Type B pancreatic cell (in vitro differentiated cells): ENCODE data around the gene CHFR. TPM values are rescaled to one million over a fixed set of nuclear protein-coding genes. Genes with fewer than 3 reads are reported as not detected.

Source experiments
- DNase-seq: peaks from one replicate; pipeline ENCODE4 v3.0.0; 2021; ENCODE audit warnings: mixed read lengths; ENCODE audit not compliant: unreplicated experiment; ENCODE audit errors: extremely low spot score
- H3K27ac Mint-ChIP-seq: 2 replicates; pipeline ENCODE4 v1.8.0; 2021; ENCODE audit warnings: mild to moderate bottlenecking, mixed read lengths
- H3K27me3 Mint-ChIP-seq: 2 replicates; pipeline ENCODE4 v1.8.0; 2021; ENCODE audit warnings: mixed read lengths
- H3K36me3 Mint-ChIP-seq: 2 replicates; pipeline ENCODE4 v1.8.0; 2021; ENCODE audit warnings: mixed read lengths
- H3K4me1 Mint-ChIP-seq: one replicate; pipeline ENCODE4 v1.8.0; 2021; ENCODE audit warnings: mixed read lengths; ENCODE audit not compliant: unreplicated experiment
- H3K4me3 Mint-ChIP-seq: 2 replicates; pipeline ENCODE4 v1.8.0; 2021; ENCODE audit warnings: mild to moderate bottlenecking, mixed read lengths
- H3K9me3 Mint-ChIP-seq: 2 replicates; pipeline ENCODE4 v1.8.0; 2021; ENCODE audit warnings: mixed read lengths
- total RNA-seq: library from RNA; stranded (reverse); gene quantifications from 2 replicates; pipeline ENCODE4 v1.2.1, GENCODE V29; 2021; ENCODE audit warnings: low replicate concordance
- TF ChIP-seq, protein P1 (sequence below): fragments of 200-600 bp; sonication (generic); conservative IDR thresholded peaks from 2 replicates; pipeline ENCODE4 v1.5.0; 2021; ENCODE audit warnings: antibody characterized with exemption, mild to moderate bottlenecking

Gene CHFR
- total RNA-seq, 1 donor from 2014 or later = 37.1 TPM

DNA sequence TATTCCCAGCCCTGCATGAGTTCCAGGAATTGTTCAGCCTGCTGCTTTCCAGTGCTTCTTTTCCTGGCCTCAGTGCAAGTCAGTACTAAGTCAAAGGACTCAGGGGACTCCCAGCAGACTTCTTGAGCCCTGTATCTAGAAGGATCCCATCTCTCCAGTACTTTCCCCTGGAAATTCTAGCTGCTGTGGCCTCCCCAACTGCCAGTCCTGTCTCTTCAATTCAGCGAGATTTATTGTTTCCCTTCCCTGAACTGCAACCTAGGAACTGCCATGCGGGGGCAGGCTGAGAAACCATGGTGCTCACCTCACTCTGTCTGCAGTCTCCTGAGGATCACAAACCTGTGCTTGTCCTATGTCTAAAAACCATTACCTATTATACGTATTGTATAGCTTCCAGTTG, 37.0 kb upstream of the CHFR start:
- H3K36me3 Mint-ChIP-seq = peaks cover 56% of the 10 kb centered on the region

DNA sequence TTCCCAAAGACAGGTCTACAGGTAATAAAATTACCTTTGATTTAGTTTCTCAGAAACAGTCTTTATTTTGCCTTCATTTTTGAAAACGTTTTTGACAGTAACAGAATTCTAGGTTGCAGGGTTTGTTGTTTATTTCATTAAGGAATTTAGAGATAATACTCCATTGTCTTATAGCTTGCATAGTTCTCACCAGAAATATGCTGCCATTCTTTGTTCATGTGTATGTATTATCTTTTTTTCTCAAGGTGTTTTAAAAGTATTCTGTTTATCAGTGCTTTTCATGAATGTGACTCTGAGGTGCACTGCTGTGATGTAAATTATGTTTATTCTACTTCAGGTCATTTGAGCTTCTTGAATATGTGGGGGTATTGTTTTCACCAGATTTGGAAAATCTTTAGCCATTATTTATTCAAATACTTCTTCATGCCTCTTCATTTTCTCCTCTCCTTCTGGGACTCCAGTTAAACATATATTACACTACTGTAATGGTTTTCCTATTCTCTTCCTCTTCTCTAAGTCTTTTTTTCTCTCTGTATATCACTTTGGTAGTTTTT, 36.0 kb upstream of the CHFR start:
- Mint-ChIP-seq H3K36me3 (peaks cover 53% of the 10 kb centered on the region), H3K27me3 (no peaks in the 10 kb centered on the region), H3K4me3 (no peak overlapping the region), H3K9me3 (peaks cover 43% of the 10 kb centered on the region), H3K4me1 (no peaks in the 10 kb centered on the region), H3K27ac (no peak overlapping the region)
- TF ChIP-seq, protein P1, sequence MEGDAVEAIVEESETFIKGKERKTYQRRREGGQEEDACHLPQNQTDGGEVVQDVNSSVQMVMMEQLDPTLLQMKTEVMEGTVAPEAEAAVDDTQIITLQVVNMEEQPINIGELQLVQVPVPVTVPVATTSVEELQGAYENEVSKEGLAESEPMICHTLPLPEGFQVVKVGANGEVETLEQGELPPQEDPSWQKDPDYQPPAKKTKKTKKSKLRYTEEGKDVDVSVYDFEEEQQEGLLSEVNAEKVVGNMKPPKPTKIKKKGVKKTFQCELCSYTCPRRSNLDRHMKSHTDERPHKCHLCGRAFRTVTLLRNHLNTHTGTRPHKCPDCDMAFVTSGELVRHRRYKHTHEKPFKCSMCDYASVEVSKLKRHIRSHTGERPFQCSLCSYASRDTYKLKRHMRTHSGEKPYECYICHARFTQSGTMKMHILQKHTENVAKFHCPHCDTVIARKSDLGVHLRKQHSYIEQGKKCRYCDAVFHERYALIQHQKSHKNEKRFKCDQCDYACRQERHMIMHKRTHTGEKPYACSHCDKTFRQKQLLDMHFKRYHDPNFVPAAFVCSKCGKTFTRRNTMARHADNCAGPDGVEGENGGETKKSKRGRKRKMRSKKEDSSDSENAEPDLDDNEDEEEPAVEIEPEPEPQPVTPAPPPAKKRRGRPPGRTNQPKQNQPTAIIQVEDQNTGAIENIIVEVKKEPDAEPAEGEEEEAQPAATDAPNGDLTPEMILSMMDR = no peak
- no peak for DNase-seq

More for the DNA sequence above, 37.0 kb upstream of the CHFR start:
- H3K4me1 Mint-ChIP-seq = no peaks in the 10 kb centered on the region
- peaks cover 43% of the 10 kb centered on the region for H3K9me3 Mint-ChIP-seq
- H3K27me3 Mint-ChIP-seq = no peaks in the 10 kb centered on the region
- TF ChIP-seq, protein P1 = no peak
- no peak overlapping the region for H3K27ac Mint-ChIP-seq
- H3K4me3 Mint-ChIP-seq = no peak overlapping the region
- no peak for DNase-seq

DNA sequence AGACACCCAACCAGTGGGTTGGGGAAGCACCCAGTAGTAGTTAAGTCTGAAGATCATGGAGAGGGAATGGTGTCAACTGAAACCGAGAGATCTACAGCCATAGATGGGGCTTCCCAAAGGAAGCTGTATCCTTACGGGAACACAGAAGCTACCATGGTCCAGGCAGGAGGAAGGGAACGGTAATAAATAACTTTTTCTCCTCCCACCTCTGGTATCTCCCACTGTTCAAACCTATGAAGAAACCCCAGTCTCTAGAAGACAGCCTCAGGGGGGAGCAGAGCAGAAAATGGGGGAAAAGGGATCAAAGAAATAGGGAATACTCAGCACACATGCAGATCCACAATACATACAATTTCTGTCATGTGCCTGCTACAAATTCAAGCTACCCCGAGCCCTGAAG, 35.3 kb upstream of the CHFR start:
- no peak overlapping the region for H3K4me3 Mint-ChIP-seq
- no peak for DNase-seq
- H3K9me3 Mint-ChIP-seq = peaks cover 43% of the 10 kb centered on the region
- peaks cover 55% of the 10 kb centered on the region for H3K36me3 Mint-ChIP-seq
- H3K27ac Mint-ChIP-seq = no peak overlapping the region
- H3K27me3 Mint-ChIP-seq = no peaks in the 10 kb centered on the region
- TF ChIP-seq, protein P1 = no peak
- no peaks in the 10 kb centered on the region for H3K4me1 Mint-ChIP-seq

- TF ChIP-seq, protein P1 = peak; percentile 36
- no peak for DNase-seq
- no peak overlapping the region for H3K4me3 Mint-ChIP-seq
These were observed 34.3 kb upstream of the CHFR start for GRCh38 chr12:132921685-132922084.

DNA sequence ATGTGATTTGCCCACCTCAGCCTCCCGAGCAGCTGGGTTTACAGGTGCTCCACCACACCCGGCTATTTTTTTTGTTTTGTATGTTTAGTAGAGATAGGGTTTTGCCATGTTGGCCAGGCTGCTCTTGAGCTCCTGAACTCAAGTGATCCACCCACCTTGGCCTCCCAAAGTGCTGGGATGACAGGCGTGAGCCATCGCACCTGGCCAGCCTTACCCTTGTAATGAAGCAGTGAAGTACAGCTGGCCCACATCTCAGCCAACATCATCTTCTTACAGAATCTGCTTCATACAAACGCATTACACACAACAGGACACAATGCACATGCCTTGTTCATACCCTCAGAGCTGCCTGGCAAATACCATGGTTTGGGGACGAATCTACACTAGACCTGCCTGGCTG, 31.3 kb upstream of the CHFR start:
- Mint-ChIP-seq H3K36me3 (peaks cover 40% of the 10 kb centered on the region), H3K27ac (no peak overlapping the region), H3K9me3 (peaks cover 24% of the 10 kb centered on the region), H3K4me3 (no peak overlapping the region), H3K4me1 (no peaks in the 10 kb centered on the region), H3K27me3 (no peaks in the 10 kb centered on the region)
- DNase-seq = no peak
- TF ChIP-seq, protein P1 = no peak

More at GRCh38 chr12:132921685-132922084, 34.3 kb upstream of the CHFR start:
- no peaks in the 10 kb centered on the region for H3K27me3 Mint-ChIP-seq
- H3K36me3 Mint-ChIP-seq = peaks cover 52% of the 10 kb centered on the region
- no peaks in the 10 kb centered on the region for H3K4me1 Mint-ChIP-seq
- no peak overlapping the region for H3K27ac Mint-ChIP-seq
- H3K9me3 Mint-ChIP-seq = peaks cover 40% of the 10 kb centered on the region

DNA sequence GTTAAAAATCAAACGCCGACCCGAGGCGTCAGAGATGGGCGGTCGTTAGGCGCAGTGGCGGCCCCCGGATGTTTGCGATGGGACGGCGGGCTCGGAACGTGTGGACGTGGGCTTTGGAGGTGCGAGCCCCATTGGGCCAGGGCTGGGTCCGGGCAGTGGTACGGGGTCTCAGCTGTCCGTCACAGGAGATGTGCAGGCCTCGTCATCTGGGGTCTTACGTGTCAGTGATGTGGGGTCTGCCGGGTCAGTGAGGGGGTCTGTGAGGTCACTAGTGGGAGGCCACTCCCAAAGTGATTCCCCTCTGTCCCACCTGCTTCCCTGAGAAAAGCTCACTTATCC, 21.6 kb upstream of the CHFR start:
- Mint-ChIP-seq H3K4me1 (peaks cover 4% of the 10 kb centered on the region), H3K27me3 (peaks cover 23% of the 10 kb centered on the region), H3K9me3 (peaks cover 20% of the 10 kb centered on the region), H3K4me3 (peak overlapping the region; percentile 98), H3K36me3 (peaks cover 16% of the 10 kb centered on the region), H3K27ac (no peak overlapping the region)
- TF ChIP-seq, protein P1 = no peak
- no peak for DNase-seq
